HG02970 (cell line): ENCODE measurements around the gene MEF2D.
A peak's percentile ranks its signal among the peaks of the same experiment; 100 is the strongest.

Source experiments
- ATAC-seq: cut with Tn5 transposase; IDR thresholded peaks from one replicate; pipeline ENCODE4 v1.9.1; 2021; ENCODE audit warnings: mild to moderate bottlenecking, moderate library complexity, moderate number of reproducible peaks; ENCODE audit not compliant: unreplicated experiment, low FRiP score

The MEF2D gene

DNA sequence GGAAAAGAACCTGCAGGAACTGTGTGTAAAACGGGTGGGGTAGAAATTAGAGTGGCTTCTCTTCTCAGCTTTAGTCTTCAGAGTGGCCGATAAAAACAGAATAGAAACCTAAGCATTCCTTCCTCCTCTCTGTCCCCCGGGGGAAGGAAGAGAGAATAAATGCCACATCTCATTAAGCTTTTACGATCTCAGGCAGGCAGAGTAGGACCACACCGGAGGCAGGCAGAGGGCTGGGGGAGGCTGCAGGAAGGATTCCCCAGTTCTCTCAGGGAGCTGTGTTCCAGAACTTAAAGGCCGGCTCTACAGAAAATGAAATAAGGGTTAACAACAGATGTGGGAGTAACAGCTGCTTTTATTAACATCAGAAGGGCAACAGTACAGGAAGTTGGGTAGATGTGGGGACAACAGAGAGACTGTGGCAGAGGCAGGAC, 24.5 kb upstream of the MEF2D start:
- ATAC-seq = no peak

- no peak for ATAC-seq
These were observed 23.9 kb upstream of the MEF2D start for GRCh38 chr1:156524481-156524869.

DNA sequence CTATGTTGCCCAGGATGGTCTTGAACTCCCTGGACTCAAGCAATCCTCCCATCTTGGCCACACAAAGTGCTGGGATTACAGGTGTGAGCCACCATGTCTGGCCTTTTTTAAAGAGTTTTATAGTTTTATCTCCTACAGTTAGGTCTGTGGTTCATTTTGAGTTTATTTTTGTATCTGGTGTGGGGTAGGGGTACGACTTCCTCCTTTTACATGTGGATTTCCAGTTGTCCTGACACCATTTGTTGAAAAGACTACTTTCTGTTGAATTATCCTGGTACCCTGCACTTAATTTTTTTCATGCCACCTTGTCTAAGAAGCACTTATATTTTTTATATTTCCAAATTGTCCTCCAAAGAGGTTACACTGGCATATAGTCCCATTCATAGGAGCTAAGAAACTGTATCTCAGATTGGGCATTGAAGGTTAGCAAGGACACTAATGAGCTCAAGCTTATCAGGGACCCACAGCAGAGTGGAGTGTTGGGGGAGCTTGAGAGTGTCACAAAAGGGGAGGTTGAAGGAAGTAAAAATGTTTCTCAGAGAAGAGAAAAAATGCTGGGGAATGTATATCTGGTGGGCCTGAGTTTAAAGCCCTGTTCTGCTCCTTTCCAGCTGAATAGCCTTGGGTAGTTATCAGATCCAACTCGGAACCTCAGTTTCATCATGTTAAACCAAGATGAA, 23.4 kb upstream of the MEF2D start:
- ATAC-seq = no peak

- ATAC-seq = no peak
These were observed 21.9 kb upstream of the MEF2D start for GRCh38 chr1:156522443-156522970.

- ATAC-seq = no peak
These were observed 17.2 kb upstream of the MEF2D start for GRCh38 chr1:156517748-156518147.

DNA sequence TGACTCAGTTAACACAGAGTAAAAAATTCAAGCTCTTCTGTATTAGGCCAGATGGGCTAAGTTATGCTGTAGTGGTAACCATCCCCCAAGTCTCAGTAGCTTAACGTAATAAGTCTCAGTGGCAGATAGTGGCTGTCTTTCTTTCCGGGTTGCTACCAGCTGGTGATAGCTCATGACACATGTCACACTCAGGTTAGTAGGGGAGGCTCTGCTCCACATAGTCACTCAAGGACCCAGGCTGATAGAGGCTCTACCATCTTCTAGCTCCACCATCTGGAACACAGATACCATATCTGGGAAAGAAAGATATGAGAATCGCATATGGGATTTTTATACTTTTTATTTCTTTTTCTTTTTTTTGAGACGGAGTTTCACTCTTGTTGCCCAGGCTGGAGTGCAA, 16.2 kb upstream of the MEF2D start:
- ATAC-seq = no peak

DNA sequence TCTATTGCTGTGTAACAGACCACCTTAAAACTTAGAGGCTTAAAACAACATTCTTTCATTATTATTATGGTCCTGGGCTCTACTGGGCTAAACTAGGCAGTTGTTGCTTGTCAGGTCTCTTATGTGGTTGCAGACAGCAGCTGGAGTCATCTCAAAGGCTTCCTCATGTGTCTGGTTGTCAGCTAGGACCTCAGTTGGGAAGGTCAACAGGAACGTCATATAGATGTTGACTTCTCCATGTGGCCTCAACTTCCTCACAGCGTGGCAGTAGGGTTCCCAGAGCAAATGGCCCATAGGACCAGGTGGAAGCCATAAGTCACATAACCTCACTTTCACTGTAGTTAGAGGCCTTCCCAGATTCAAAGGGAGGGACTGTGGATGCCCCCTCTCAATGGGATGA, 15.4 kb upstream of the MEF2D start:
- no peak for ATAC-seq

GRCh38 chr1:156513185-156513584, 12.6 kb upstream of the MEF2D start:
- ATAC-seq = no peak

GRCh38 chr1:156511644-156512043, 11.1 kb upstream of the MEF2D start:
- no peak for ATAC-seq

GRCh38 chr1:156510709-156511108, 10.1 kb upstream of the MEF2D start:
- no peak for ATAC-seq

DNA sequence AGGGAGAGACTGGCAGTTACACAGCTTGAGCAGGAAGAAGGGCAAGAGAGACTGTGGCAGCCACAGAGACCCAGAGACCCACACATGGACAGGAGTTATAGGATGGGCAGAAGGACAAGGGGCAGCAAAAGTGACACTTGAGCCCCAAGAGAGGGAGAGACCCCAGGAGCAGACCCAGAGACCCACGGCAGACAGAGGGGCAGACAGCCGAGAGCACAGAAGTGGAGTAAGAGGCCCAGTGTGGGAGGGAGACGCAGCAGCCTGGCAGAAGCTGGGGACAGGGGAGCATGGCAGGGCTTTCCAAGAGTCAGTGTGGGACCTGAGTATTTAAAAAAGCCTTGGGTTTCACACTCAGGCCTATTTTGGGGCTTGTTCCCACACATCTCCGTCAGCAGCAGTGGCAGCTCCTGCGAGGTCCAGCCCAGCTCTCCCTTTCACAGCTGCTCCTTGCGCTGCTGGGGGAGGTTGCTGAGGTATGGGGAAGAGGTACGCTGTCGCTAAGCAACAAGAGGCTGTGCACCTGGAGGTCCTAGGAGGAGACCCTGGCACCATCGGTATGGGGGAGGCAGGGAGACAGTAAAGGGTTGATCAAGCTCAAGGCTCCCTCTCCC, 9.0 kb upstream of the MEF2D start:
- ATAC-seq = no peak

GRCh38 chr1:156508955-156509234, 8.3 kb upstream of the MEF2D start:
- no peak for ATAC-seq

DNA sequence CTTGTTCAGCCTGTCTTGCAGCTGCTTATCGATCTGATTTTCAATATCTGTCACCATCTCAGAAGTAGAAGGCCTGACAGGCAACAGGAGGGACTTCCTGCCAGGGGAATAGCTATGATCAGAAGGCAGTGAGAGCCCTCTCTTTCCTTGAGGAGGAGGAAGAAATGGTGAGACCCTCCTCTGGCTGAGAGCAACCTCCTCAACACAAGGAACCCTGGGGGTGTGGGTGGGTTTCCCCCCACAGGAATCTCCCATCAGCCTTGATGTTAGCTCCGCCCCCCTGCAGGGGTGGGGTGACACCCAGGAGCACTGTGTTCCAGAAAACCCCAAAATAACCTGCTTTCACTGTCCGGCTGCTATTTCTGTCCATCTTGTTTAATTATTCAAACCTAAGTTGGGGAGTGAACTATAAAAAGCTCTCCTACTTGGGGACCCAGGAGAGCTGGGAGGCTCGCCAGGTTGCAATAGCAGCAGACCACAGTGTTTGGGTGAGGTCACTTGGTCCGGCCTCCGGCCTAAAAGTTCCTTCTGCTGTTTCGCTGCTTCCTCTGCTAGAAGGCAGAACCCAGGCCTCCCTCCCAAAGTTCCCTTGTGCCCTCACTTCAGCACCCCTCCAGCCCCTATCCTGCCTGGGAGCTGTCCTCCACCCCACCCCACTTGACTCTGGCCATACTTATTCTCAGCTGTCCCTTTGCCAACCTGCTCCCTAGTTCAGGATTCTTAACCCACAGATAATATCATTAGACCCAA, 7.8 kb upstream of the MEF2D start:
- ATAC-seq = no peak

GRCh38 chr1:156506450-156506849, 5.9 kb upstream of the MEF2D start:
- ATAC-seq = no peak

DNA sequence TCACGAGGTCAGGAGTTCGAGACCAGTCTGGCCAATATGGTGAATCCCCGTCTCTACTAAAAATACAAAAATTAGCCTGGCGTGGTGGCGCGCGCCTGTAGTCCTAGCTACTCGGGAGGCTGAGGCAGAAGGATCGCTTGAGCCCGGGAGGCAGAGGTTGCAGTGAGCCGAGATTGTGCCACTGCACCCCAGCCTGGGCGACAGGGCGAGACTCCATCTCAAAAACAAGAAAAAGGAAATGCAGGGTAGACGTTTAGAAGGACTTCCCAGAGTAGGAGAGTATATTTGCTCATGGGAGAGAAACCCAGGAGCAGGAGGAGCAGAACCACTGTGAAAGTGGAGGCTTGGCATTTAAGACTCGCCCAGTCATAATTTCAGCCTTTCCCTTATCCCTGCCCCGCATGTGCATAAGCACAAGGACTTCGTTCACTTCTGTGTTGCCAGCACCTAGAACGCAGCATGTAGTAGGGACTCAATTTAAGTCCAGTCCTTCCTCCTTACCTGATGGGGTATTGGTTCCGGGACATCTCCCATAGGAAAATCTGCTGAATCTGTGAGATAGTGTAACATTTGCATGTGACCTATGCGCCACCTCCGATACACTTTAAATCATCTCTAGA, 5.2 kb upstream of the MEF2D start:
- ATAC-seq = no peak

- peak; percentile 33 for ATAC-seq
These were observed 4.5 kb upstream of the MEF2D start for GRCh38 chr1:156504821-156505678.

DNA sequence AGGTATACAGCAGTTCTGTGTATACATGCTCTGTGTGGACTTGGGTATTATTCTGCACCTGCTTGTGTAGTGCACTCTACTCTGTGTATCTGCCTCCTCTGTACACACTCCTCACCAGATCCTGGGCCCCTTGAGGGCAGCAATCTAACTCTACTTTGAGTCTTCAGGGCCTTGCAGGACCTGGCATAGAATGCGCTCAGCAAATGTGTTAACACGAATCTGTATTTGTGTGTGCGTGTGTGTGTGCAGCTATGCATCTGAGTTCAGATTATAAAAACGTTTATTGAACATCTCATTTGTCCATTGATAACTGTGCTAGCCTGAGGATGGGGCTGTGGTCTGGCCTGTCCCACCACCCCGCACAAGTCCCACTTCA, 3.9 kb upstream of the MEF2D start:
- no peak for ATAC-seq

DNA sequence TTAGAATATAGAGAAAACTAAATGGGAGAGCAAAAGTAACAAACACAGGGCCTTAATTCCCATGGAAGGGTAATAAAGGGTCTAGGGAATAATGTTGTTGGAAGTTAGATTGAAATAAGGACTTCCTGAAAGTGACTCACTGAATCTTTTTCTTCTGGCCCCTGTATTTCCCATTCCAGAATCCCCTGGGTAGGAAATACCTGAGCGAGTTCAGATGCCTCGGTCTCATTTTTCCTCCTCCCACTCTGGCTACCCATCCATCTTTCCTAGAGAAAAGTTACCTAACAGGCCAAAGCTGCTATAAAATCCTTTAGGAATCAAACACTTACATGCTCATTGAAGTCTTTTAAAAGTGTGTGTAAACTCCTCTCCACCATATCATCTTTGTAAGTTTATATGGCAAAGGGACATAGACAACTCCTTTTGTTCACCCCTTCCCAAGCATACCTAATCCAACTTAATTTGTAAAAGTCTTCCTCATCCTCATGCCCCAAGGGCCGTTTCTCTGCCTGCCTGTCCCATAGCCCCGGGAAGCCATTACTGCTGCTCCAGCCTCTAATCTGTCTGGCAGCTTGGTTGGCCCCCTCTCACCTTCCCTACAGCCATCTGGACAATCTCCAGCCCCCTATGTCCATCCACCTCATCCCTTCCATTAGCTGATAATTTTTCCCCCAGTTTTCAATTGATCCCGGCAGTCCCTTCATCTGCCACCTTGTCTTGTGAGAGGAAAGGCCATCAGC, 3.3 kb upstream of the MEF2D start:
- ATAC-seq = no peak

DNA sequence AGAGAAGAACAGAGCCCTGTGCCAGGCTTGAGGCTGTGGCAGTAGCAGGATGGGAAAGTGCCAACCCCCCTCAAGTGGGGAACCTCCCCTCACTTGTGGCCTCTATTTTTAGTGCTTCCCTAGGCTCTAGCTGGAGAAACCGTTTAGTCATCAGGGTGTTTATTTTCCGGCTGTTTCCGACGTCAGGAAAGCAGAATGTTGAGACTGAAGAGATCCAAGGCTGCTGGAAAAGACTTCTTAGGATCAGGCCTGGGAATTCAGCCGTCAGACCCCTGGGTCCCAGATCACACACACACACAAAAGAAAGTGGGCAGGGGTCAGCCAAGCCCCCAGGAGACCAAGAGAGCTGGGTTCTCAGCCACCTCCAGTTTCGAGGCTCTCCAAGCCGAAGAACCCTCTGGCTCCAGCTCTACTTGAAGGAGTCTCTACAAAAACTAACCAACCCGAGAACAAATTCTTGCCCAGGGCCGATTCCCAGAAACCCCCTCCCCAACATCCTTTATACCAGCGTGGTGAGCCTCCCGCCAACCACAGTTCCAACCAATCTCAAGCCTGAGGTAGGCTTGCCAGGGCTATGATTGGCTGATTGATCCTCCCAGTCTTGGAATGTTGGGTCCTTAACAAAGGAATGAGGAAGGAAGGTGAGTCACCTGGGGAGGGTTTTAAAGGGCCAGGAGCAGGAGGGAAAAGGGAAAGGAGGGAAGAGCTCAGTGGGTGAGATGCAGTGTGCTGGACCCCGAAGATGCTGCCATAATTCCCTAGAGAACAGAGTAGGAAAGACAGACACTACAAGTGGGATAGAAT, 2.5 kb upstream of the MEF2D start:
- ATAC-seq = no peak
